ENCODE measurements around the gene NFS1. TPM values are rescaled to one million over a fixed set of nuclear protein-coding genes. Genes with fewer than 3 reads are reported as not detected.
A peak's percentile ranks its signal among the peaks of the same experiment; 100 is the strongest.

NFS1 gene
- polyA plus RNA-seq, 2 of the 4 experiments (the other 2 are of a cell fraction), result 44.0 to 50.5 TPM

- TF ChIP-seq HOXB13 (CRISPR knock-in tag; IDR thresholded peaks at IDR 0.05; ENCODE audit: low read depth) (0 out of 2 replicates have a peak, but pooled peaks have one; percentile 48), E2F6 (IDR thresholded peaks at IDR 0.05; ENCODE audit: borderline replicate concordance, low read depth) (peak; percentile 78), HOXB5 (CRISPR knock-in tag; IDR thresholded peaks at IDR 0.05) (no peak), REST (IDR thresholded peaks at IDR 0.05) (peak; percentile 19; the same call in 1 of the 2 replicates), HOXA7 (CRISPR knock-in tag; IDR thresholded peaks at IDR 0.05) (no peak; the same call in 1 of the 2 replicates), CBX8 (IDR thresholded peaks at IDR 0.05) (no peak), ZNF302 (CRISPR knock-in tag; IDR thresholded peaks at IDR 0.05) (no peak), ELK1 (IDR thresholded peaks at IDR 0.05; ENCODE audit: low read depth, low read length) (no peak), JUNB (IDR thresholded peaks at IDR 0.05) (no peak), RAD21 (conservative IDR thresholded peaks at IDR 0.05 in 1 of 2, IDR thresholded peaks at IDR 0.05 in 1 of 2) (no peak), HES2 (IDR thresholded peaks at IDR 0.05) (no peak), KDM1A (IDR thresholded peaks at IDR 0.05; ENCODE audit: low read depth) (no peak), TFCP2L1 (CRISPR knock-in tag; IDR thresholded peaks at IDR 0.05) (no peak; the same call in 1 of the 2 replicates), EHF (CRISPR knock-in tag; IDR thresholded peaks at IDR 0.05) (no peak; the same call in 1 of the 2 replicates), BHLHE40 (IDR thresholded peaks at IDR 0.05; ENCODE audit: low read depth, low read length) (no peak), MAFK (IDR thresholded peaks at IDR 0.05; ENCODE audit: partially characterized antibody) (peak; percentile 51), CBX2 (IDR thresholded peaks at IDR 0.05; ENCODE audit: borderline replicate concordance, low read depth) (no peak), EP300 (IDR thresholded peaks at IDR 0.05) (no peak), ZFP36 (IDR thresholded peaks at IDR 0.05; ENCODE audit: borderline replicate concordance, partially characterized antibody) (no peak), CTCF (IDR thresholded peaks at IDR 0.05) (no peak), CHD4 (IDR thresholded peaks at IDR 0.05; ENCODE audit: borderline replicate concordance) (no peak), RFX5 (IDR thresholded peaks at IDR 0.05) (no peak), RNF2 (IDR thresholded peaks at IDR 0.05; ENCODE audit: borderline replicate concordance, low read depth) (no peak), HMGXB4 (CRISPR knock-in tag; IDR thresholded peaks at IDR 0.05; ENCODE audit: borderline replicate concordance) (peak; percentile 78; the same call in 1 of the 2 replicates), RARB (CRISPR knock-in tag; IDR thresholded peaks at IDR 0.05) (peak; percentile 3; the same call in 1 of the 2 replicates), USF2 (IDR thresholded peaks at IDR 0.05) (no peak), MYC (IDR thresholded peaks at IDR 0.05; ENCODE audit: borderline replicate concordance, low read length) (peak; percentile 73), SMC3 (IDR thresholded peaks at IDR 0.05) (no peak), RCOR1 (IDR thresholded peaks at IDR 0.05; ENCODE audit: low read depth, low read length) (no peak)
Measured at GRCh38 chr20:35664466-35665206, 34.5 kb downstream of the NFS1 start, which contains the start of the genes CPNE1 and RBM12 (continued).
